Measurements from ENCODE around the gene WDR72.

WDR72 gene

DNA sequence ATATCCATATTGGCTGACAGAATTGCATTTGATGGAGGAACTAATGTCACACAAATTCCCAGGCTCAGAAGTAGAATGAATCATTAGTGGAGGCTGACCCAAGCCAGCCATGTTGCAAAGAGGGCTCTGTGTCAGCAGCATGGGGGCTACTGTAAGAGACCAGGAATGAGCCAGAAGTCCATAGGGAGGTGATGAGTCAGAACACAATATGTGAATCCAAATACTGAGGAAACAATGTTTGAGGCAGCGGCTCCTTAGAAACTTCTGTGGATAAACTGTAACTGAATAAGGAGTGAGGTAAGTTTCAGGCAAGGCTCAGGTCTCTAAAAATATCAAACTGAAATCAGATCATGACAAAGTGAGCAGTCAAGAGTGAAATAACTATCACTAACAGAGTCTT, 170.7 kb downstream of the WDR72 start:
- Histone ChIP-seq H3K36me3 (ENCODE audit: control insufficient read depth in 1 of 2, insufficient read depth in 2 of 2, low read length in 2 of 2) (no peaks in the 10 kb centered on the region), H3K9me3 (ENCODE audit: control insufficient read depth in 1 of 2, low read length in 2 of 2) (no peaks in the 10 kb centered on the region), H3K27me3 (ENCODE audit: low read depth, low read length) (no peaks in the 10 kb centered on the region), H3K27ac (ENCODE audit: low read length) (no peak overlapping the region), H3K4me1 (ENCODE audit: control insufficient read depth in 1 of 2, insufficient read depth in 2 of 2, low read length in 2 of 2) (no peaks in the 10 kb centered on the region), H3K4me3 (ENCODE audit: low read depth in 1 of 2, low read length in 2 of 2) (no peak overlapping the region)

DNA sequence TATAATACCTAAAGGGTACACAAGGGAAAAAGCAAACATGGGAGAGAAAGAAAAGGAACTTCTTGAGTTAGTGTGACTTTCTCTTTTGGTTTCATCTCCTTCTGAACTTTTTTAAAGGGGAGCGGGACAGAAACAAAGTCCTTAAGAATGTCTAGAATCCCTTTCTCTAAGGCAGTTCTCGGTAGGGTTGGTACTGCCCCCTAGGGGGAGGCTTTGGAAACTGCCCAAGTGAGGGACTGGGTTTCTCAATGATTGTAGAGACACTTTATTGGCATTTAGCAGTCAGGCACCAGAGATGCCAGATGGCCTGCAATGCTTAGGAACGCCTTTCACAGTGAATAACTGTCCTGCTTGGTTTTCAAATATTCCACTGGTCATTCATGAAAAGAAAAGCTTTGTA, 172.7 kb downstream of the WDR72 start:
- Histone ChIP-seq H3K9me3 (ENCODE audit: control insufficient read depth in 1 of 2, low read length in 2 of 2) (no peaks in the 10 kb centered on the region), H3K27me3 (ENCODE audit: low read depth, low read length) (no peaks in the 10 kb centered on the region), H3K27ac (ENCODE audit: low read length) (no peak overlapping the region), H3K36me3 (ENCODE audit: control insufficient read depth in 1 of 2, insufficient read depth in 2 of 2, low read length in 2 of 2) (no peaks in the 10 kb centered on the region), H3K4me1 (ENCODE audit: control insufficient read depth in 1 of 2, insufficient read depth in 2 of 2, low read length in 2 of 2) (no peaks in the 10 kb centered on the region), H3K4me3 (ENCODE audit: low read depth in 1 of 2, low read length in 2 of 2) (no peak overlapping the region)

DNA sequence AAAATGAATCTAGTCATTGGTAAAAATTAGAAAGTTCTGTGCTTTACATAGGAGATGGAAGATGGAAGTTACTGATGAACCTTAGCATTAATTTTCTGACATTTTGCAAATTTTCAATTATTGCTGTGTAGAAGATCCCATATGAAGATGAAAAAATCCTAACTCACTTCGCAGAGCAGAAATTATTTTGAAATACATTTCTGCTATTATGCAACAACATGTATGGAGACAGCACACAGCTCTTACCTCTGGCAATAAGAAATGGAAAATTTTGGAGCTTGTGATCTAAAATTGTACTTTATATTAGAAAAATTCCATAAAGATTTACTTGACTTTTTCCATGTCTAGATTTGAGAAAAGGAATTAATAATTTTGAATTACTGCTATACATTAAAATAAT, 177.9 kb downstream of the WDR72 start:
- no peaks in the 10 kb centered on the region for H3K36me3 ChIP-seq (ENCODE audit: control insufficient read depth in 1 of 2, insufficient read depth in 2 of 2, low read length in 2 of 2)
- no peak overlapping the region for H3K4me3 ChIP-seq (ENCODE audit: low read depth in 1 of 2, low read length in 2 of 2)
- H3K27ac ChIP-seq (ENCODE audit: low read length), result no peak overlapping the region
- H3K9me3 ChIP-seq (ENCODE audit: control insufficient read depth in 1 of 2, low read length in 2 of 2), result no peaks in the 10 kb centered on the region
- no peaks in the 10 kb centered on the region for H3K27me3 ChIP-seq (ENCODE audit: low read depth, low read length)
- no peaks in the 10 kb centered on the region for H3K4me1 ChIP-seq (ENCODE audit: control insufficient read depth in 1 of 2, insufficient read depth in 2 of 2, low read length in 2 of 2)

DNA sequence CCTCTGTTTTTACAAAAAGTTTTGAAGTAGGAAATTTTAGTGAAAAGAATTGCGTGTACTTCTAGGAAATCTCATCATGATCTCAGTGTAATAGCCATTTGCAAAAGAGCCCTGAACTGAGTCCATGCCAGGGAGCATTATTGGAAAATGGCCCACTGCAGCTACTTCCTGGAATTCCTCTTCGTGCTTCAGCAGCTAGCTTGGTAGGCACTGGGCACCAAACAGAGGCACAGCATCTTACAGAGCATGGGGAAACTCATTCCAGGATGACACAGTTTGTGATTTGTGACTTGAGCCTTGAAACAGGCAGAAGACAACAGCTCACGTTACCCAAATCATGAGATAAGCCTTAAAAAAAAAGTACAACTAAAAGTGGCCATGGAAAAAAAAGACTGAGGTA, 179.1 kb downstream of the WDR72 start:
- no peaks in the 10 kb centered on the region for H3K27me3 ChIP-seq (ENCODE audit: low read depth, low read length)
- H3K4me3 ChIP-seq (ENCODE audit: low read depth in 1 of 2, low read length in 2 of 2), result no peak overlapping the region
- H3K27ac ChIP-seq (ENCODE audit: low read length), result no peak overlapping the region
- H3K36me3 ChIP-seq (ENCODE audit: control insufficient read depth in 1 of 2, insufficient read depth in 2 of 2, low read length in 2 of 2), result no peaks in the 10 kb centered on the region
- H3K4me1 ChIP-seq (ENCODE audit: control insufficient read depth in 1 of 2, insufficient read depth in 2 of 2, low read length in 2 of 2), result no peaks in the 10 kb centered on the region
- H3K9me3 ChIP-seq (ENCODE audit: control insufficient read depth in 1 of 2, low read length in 2 of 2), result no peaks in the 10 kb centered on the region

DNA sequence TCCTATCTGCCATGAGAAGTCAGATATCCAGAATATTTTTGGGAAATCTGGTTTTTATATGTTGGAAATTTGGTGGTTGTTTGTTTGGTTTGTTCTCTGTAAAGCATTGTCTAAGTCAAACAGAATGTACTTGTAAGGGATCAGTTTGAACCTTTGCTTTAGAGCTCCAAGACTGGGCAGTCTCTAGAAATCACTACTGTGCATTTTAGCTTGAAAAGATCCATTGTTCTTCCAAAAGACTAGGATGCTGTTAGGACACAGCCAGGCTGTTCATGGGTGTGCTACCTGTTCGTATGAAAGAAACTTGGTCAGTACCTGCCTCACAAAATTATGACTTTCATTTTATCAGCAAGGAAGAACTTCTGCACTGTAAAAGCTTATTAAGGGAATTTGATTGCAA, 182.6 kb downstream of the WDR72 start:
- Histone ChIP-seq H3K27me3 (ENCODE audit: low read depth, low read length) (no peaks in the 10 kb centered on the region), H3K4me1 (ENCODE audit: control insufficient read depth in 1 of 2, insufficient read depth in 2 of 2, low read length in 2 of 2) (no peaks in the 10 kb centered on the region), H3K4me3 (ENCODE audit: low read depth in 1 of 2, low read length in 2 of 2) (no peak overlapping the region), H3K36me3 (ENCODE audit: control insufficient read depth in 1 of 2, insufficient read depth in 2 of 2, low read length in 2 of 2) (no peaks in the 10 kb centered on the region), H3K27ac (ENCODE audit: low read length) (no peak overlapping the region), H3K9me3 (ENCODE audit: control insufficient read depth in 1 of 2, low read length in 2 of 2) (no peaks in the 10 kb centered on the region)

DNA sequence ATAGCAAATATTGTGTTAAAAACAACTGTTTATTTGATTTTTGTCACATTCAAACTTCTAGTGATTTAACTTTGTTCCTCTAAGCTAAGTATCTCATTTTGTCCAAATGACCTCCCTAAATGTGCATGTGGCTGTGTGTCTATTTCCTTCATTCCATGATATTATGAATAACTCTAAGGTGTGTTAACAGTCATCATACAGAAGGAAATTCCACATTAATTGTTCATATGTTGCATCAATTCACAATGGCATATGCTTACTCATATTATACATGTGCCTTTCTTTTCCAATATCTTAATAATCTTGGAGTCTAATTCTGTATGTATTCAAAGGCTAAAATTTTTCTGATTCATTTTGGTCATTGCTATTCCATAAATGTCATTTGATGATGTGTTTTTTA, 186.4 kb downstream of the WDR72 start:
- no peaks in the 10 kb centered on the region for H3K36me3 ChIP-seq (ENCODE audit: control insufficient read depth in 1 of 2, insufficient read depth in 2 of 2, low read length in 2 of 2)
- H3K4me1 ChIP-seq (ENCODE audit: control insufficient read depth in 1 of 2, insufficient read depth in 2 of 2, low read length in 2 of 2), result no peaks in the 10 kb centered on the region
- H3K4me3 ChIP-seq (ENCODE audit: low read depth in 1 of 2, low read length in 2 of 2), result no peak overlapping the region
- no peaks in the 10 kb centered on the region for H3K9me3 ChIP-seq (ENCODE audit: control insufficient read depth in 1 of 2, low read length in 2 of 2)
- H3K27ac ChIP-seq (ENCODE audit: low read length), result no peak overlapping the region
- H3K27me3 ChIP-seq (ENCODE audit: low read depth, low read length), result no peaks in the 10 kb centered on the region

DNA sequence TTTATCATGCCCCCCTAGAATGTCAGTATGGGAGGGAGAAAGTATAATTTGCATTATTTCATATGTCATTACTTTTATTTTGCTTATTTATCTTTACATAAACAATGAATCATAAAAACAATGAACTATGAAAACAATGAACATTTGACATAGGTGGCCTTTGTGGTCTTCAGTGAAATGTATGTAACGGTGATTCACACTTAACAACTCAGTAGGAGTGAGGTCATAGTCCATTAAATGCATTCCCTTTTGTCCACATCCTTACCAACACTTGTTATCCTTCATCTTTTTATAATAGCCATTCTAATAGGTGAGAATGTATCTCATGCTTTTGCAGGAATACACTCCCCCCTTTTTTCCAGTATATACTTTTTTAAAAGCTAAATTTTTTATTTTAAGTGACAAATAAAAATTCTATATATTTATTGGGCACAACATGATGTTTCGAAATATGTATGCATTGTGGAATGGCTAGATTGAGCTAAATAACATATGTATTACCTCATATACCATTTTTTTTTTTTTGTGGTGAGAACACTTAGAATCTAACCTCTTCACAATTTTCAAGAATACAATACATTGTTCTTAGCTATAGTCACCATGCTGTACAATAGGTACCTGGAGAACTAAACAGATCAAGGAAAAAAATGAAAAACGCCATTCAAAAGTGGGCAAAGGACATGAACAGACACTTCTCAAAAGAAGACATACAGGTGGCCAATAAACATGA, 189.5 kb downstream of the WDR72 start:
- Histone ChIP-seq H3K36me3 (ENCODE audit: control insufficient read depth in 1 of 2, insufficient read depth in 2 of 2, low read length in 2 of 2) (no peaks in the 10 kb centered on the region), H3K27me3 (ENCODE audit: low read depth, low read length) (no peaks in the 10 kb centered on the region), H3K27ac (ENCODE audit: low read length) (no peak overlapping the region), H3K9me3 (ENCODE audit: control insufficient read depth in 1 of 2, low read length in 2 of 2) (no peaks in the 10 kb centered on the region), H3K4me3 (ENCODE audit: low read depth in 1 of 2, low read length in 2 of 2) (no peak overlapping the region), H3K4me1 (ENCODE audit: control insufficient read depth in 1 of 2, insufficient read depth in 2 of 2, low read length in 2 of 2) (no peaks in the 10 kb centered on the region)

DNA sequence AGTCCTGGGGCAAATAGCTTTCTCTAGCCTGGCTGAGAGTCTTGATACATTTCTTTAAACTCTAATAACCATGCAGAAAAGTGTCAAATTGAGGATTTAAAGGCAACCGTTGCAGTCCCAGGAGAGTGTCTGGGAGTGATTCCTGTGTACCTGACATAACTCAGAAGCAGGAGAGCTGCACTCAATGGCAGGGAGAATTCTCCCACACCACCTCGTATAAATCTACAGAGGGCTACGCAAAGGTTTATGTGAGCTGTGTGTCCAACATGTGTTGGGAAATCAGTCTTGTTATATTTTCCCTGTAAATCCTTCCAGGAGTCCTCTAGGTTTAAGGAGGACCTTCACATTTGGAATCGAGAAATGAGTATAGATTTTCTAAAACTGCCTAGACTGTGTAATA, 192.6 kb downstream of the WDR72 start:
- no peak overlapping the region for H3K4me3 ChIP-seq (ENCODE audit: low read depth in 1 of 2, low read length in 2 of 2)
- H3K27ac ChIP-seq (ENCODE audit: low read length), result no peak overlapping the region
- H3K9me3 ChIP-seq (ENCODE audit: control insufficient read depth in 1 of 2, low read length in 2 of 2), result no peaks in the 10 kb centered on the region
- H3K36me3 ChIP-seq (ENCODE audit: control insufficient read depth in 1 of 2, insufficient read depth in 2 of 2, low read length in 2 of 2), result no peaks in the 10 kb centered on the region
- H3K27me3 ChIP-seq (ENCODE audit: low read depth, low read length), result no peaks in the 10 kb centered on the region
- H3K4me1 ChIP-seq (ENCODE audit: control insufficient read depth in 1 of 2, insufficient read depth in 2 of 2, low read length in 2 of 2), result no peaks in the 10 kb centered on the region

DNA sequence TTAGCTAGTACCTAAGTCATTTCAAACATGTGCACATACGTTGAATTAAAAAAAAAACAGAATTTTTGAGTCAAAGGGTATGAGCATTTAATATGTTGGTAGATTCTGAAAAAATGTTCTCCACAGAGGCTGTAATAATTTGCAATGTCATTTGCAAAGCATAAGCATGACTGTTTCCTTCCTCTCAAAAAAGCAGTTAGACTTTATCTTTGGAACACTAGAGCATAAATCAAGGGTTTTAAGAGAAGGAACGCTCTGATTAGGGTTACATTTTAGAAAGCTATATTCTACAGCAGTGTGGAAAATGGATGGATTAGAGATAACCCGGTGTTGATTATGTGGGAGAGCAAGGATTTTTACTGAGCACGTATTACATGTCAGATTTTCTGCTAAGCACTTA, 193.7 kb downstream of the WDR72 start:
- no peaks in the 10 kb centered on the region for H3K27me3 ChIP-seq (ENCODE audit: low read depth, low read length)
- no peak overlapping the region for H3K4me3 ChIP-seq (ENCODE audit: low read depth in 1 of 2, low read length in 2 of 2)
- H3K9me3 ChIP-seq (ENCODE audit: control insufficient read depth in 1 of 2, low read length in 2 of 2), result no peaks in the 10 kb centered on the region
- no peak overlapping the region for H3K27ac ChIP-seq (ENCODE audit: low read length)
- no peaks in the 10 kb centered on the region for H3K4me1 ChIP-seq (ENCODE audit: control insufficient read depth in 1 of 2, insufficient read depth in 2 of 2, low read length in 2 of 2)
- H3K36me3 ChIP-seq (ENCODE audit: control insufficient read depth in 1 of 2, insufficient read depth in 2 of 2, low read length in 2 of 2), result no peaks in the 10 kb centered on the region

DNA sequence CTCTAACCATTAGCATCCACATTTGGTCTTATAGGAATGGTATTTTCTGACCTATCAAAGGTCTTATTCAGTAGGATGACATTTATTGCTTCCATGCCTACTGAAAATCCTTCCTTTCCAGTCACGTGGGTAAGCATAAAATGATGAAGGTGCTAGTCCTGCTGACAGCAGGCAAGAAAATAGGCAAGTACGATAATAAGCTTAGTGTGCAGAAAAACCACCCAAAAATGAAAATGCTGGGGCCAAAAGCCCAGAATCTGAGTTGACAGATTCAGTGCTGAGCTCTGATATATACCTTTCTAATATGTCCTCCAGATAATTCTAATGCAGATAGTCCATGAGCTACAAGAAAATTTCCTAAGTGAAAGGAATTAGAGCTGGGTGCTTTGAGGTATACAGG, 194.8 kb downstream of the WDR72 start:
- Histone ChIP-seq H3K27ac (ENCODE audit: low read length) (no peak overlapping the region), H3K9me3 (ENCODE audit: control insufficient read depth in 1 of 2, low read length in 2 of 2) (no peaks in the 10 kb centered on the region), H3K27me3 (ENCODE audit: low read depth, low read length) (no peaks in the 10 kb centered on the region), H3K4me3 (ENCODE audit: low read depth in 1 of 2, low read length in 2 of 2) (no peak overlapping the region), H3K4me1 (ENCODE audit: control insufficient read depth in 1 of 2, insufficient read depth in 2 of 2, low read length in 2 of 2) (no peaks in the 10 kb centered on the region), H3K36me3 (ENCODE audit: control insufficient read depth in 1 of 2, insufficient read depth in 2 of 2, low read length in 2 of 2) (no peaks in the 10 kb centered on the region)

DNA sequence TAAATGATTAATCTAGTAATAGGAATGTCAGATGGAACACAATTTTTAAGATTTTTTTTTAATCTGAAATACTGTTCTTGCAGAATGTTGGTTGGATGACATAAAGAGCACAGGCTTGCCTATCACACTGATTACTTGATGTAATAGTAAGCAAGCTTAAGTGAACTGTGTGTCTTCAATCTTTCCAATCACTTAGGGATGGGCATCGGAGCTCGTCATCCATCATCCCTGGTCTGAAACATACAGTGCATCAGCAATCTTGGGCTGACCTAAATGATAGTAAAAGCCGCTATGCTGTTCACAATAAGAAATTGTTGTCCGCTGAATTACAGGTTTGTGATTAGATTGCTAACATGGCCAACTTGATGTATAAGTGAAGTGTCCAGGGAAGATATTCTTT, 195.8 kb downstream of the WDR72 start:
- no peaks in the 10 kb centered on the region for H3K9me3 ChIP-seq (ENCODE audit: control insufficient read depth in 1 of 2, low read length in 2 of 2)

More for the DNA sequence above, 195.8 kb downstream of the WDR72 start:
- Histone ChIP-seq H3K36me3 (ENCODE audit: control insufficient read depth in 1 of 2, insufficient read depth in 2 of 2, low read length in 2 of 2) (no peaks in the 10 kb centered on the region), H3K4me3 (ENCODE audit: low read depth in 1 of 2, low read length in 2 of 2) (no peak overlapping the region), H3K27me3 (ENCODE audit: low read depth, low read length) (no peaks in the 10 kb centered on the region), H3K4me1 (ENCODE audit: control insufficient read depth in 1 of 2, insufficient read depth in 2 of 2, low read length in 2 of 2) (no peaks in the 10 kb centered on the region), H3K27ac (ENCODE audit: low read length) (no peak overlapping the region)
